Measurements from ENCODE around the gene OR8J3. TPM values are rescaled to one million over a fixed set of nuclear protein-coding genes. Genes with fewer than 3 reads are reported as not detected.
"Not testable (repeated sequence)": the region's sequence is repeated elsewhere in the genome, so short reads cannot be mapped to it uniquely, and the experiment has no call there.

Gene OR8J3, protein sequence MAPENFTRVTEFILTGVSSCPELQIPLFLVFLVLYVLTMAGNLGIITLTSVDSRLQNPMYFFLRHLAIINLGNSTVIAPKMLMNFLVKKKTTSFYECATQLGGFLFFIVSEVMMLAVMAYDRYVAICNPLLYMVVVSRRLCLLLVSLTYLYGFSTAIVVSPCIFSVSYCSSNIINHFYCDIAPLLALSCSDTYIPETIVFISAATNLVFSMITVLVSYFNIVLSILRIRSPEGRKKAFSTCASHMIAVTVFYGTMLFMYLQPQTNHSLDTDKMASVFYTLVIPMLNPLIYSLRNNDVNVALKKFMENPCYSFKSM
- total RNA-seq, result not detected

DNA sequence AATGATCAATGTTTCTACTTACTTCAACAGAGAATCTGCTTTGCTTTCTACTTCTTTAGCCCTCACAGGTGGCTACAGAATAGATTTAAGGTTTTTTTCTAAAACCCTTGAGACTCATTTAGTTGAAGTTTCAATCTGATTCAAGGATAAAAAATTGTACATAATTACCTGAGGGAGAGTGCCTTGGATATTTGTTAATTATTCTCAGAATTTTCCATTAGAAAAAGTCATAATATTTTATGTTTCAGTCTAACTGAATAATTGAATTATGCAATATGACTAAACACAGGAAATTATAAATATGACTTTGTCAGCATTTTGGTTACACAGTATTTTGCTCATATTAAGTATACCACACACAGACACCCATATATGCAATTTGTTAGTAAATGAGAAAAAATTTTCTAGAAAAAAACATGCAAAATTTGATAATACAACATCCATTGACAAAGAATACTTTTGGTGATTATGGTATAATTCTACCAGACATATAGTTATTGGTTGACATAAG is at the start of gene OR8J3:
Gene OR8J3, minus strand, starts transcription at position 51 of the 511 bp plus-strand sequence. CDS start 2,483 bp downstream, outside the sequence.
- no peak for FAIRE-seq
- DNase-seq (ENCODE audit: low spot score in 2 of 2), result no peak

GRCh38 chr11:56188602-56189001 is 48.6 kb upstream of the OR8J3 start:
- DNase-seq (ENCODE audit: low spot score in 2 of 2), result no peak
- FAIRE-seq, result no peak

DNA sequence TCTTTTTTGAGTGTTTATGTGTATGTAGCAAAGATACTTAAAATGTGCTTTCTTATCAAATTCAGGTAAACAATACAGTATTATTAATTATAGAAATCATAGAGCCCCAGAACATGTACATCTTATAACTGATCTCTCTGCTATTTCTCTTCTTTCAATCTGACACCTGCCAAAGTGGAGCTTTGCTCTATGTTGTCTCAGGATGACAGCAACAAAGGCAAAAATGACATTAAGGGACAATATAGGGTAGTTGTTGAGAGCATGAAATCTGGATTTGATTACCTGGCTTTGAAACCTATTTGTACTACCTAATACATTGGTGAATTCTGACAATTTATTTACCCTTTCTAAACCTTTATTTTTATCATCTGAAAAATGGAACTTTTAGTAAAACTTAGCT is 43.5 kb upstream of the OR8J3 start:
- DNase-seq (ENCODE audit: low spot score in 2 of 2) (no peak), FAIRE-seq (no peak)

GRCh38 chr11:56176318-56176717 is 36.3 kb upstream of the OR8J3 start, which contains the start of gene OR5J2:
TSS of gene OR5J2 (plus strand) at chr11:56176618. CDS start at chr11:56176618, 0 bp downstream.
- no peak for DNase-seq (ENCODE audit: low spot score in 2 of 2)
- no peak for FAIRE-seq

DNA sequence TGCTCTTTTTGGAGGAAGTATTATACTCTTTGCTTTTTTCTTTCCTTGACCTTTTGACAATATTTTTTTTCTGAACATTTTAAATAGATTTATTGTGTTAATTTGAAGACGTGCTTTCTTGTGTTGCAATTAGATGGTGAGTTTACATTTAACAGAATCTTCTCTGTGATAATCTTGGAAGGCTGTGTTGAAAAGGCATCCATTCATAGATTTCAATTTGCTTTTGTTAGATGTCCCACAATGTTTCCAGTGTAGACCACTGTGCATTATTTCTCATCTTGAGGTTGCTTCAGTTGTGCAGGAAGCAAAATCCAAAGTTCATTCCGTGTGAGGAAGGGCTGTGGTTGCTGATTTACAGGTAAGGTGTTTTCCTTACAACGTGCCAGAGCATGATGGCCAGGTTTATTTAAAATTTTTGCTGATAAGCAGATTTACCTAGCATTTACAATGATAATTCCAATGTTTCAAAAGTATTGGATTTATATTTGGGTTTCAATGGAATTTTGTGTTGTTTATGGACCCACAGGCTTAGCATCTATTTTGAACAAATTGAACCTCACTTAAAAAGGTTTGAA is 32.3 kb upstream of the OR8J3 start:
- no peak for DNase-seq (ENCODE audit: low spot score in 2 of 2)
- no peak for FAIRE-seq

- FAIRE-seq, result no peak
Measured at GRCh38 chr11:56163804-56164203, 23.8 kb upstream of the OR8J3 start.

GRCh38 chr11:56160217-56160616 is 20.2 kb upstream of the OR8J3 start, which contains the start of gene OR8K5:
TSS of gene OR8K5 (minus strand) at chr11:56160317. CDS start at chr11:56160317, 0 bp downstream.
- no peak for FAIRE-seq

More at GRCh38 chr11:56163804-56164203, 23.8 kb upstream of the OR8J3 start:
- no peak for DNase-seq (ENCODE audit: low spot score in 2 of 2)

DNA sequence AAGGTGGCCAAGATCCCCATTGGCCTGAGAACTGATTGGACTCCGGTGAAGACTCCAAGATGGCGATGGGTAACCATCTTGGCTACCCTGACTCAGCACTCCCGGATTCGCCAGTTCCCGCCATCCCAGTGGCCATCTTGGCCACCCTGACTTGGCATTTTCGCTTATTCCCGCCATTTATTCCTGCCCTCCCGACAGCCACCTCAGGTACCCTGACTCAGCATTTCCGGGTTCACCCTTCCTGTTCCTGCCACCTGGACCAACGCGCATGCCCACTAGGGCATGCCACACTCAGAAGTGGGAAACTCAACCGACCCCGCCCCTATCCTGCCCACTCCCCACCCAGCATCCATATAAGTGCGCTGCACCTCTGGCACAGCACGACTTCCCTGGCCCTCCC is 12.3 kb upstream of the OR8J3 start:
- no peak for DNase-seq (ENCODE audit: low spot score in 2 of 2)
- no peak for FAIRE-seq

More at GRCh38 chr11:56160217-56160616, 20.2 kb upstream of the OR8J3 start, which contains the start of gene OR8K5:
- DNase-seq (ENCODE audit: low spot score in 2 of 2), result no peak

GRCh38 chr11:56151376-56151775 is 11.4 kb upstream of the OR8J3 start:
- DNase-seq (ENCODE audit: low spot score in 2 of 2) (no peak), FAIRE-seq (no peak)

DNA sequence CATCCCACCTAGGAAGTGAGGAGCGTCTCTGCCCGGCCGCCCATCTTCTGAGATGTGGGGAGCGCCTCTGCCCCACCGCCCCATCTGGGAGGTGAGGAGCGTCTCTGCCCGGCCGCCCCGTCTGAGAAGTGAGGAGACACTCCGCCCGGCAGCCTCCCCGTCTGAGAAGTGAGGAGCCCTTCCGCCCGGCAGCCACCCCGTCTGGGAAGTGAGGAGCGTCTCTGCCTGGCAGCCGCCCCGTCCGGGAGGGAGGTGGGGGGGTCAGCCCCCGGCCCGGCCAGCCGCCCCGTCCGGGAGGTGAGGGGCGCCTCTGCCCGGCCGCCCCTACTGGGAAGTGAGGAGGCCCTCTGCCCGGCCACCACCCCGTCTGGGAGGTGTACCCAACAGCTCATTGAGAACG is 3.7 kb upstream of the OR8J3 start:
- DNase-seq (ENCODE audit: low spot score in 2 of 2); FAIRE-seq: not testable (repeated sequence)

GRCh38 chr11:56122073-56122472 is 17.9 kb downstream of the OR8J3 start, which contains the start of gene OR8H3:
TSS of gene OR8H3 (plus strand) at chr11:56122373. CDS start at chr11:56122373, 0 bp downstream.
- DNase-seq (ENCODE audit: low spot score in 2 of 2) (no peak), FAIRE-seq (no peak)

DNA sequence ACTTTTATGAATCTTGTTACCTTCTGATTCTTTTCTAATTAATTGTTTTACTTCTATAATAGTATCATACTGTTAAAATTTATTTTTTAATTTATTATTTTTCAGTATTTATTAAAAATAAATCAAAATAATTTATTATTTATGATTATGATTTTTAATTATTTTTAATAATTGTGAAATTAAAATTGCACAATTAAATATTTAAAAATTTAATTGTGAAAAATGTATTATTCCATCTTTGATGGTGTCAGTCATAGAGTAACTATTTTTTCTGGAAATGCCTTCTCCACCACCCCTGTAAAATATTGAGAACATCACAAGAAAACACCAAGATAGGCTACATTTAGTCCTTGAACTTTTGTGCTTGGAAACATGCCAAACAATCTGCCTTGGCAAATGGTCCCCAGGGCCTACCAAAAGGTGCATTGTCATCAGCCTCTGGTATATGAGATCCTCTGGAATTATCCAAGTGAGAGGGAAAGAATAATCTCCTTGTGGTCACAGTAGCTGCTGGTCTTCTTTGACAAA is 36.7 kb downstream of the OR8J3 start, which contains the start of gene OR8H2:
Gene OR8H2, plus strand, starts transcription at position 478 of the 528 bp plus-strand sequence. CDS start 1,356 bp downstream, outside the sequence.
- no peak for DNase-seq (ENCODE audit: low spot score in 2 of 2)
- peak; percentile 99 for FAIRE-seq

- FAIRE-seq (no peak), DNase-seq (ENCODE audit: low spot score in 2 of 2) (no peak)
Measured at GRCh38 chr11:56093008-56093407, 47.0 kb downstream of the OR8J3 start, which contains the start of gene OR8I2. TSS of gene OR8I2 (plus strand) at chr11:56093308. CDS start at chr11:56093308, 0 bp downstream.

- DNase-seq (ENCODE audit: low spot score in 2 of 2) (no peak), FAIRE-seq (no peak)
Measured at GRCh38 chr11:56089697-56090096, 50.3 kb downstream of the OR8J3 start.

Small RNA genes within 50 kb of the gene (small RNA-seq; reads per million reads assigned to genes)
- gene OR8I4P, result not detected

Other genes starting within 250 kb of the OR8J3 start
- not detected for gene OR5W2, start 225.6 kb downstream of the OR8J3 start, total RNA-seq
- gene OR5I1, start 203.8 kb downstream of the OR8J3 start, total RNA-seq, result not detected
- not detected for gene OR10AG1, start 170.3 kb downstream of the OR8J3 start, total RNA-seq
- gene OR5F1, start 145.6 kb downstream of the OR8J3 start, total RNA-seq, result not detected
- gene OR5AS1, start 112.5 kb downstream of the OR8J3 start, total RNA-seq, result not detected
- gene OR8I2, start 46.9 kb downstream of the OR8J3 start, total RNA-seq, result not detected
- gene OR8H2, start 36.5 kb downstream of the OR8J3 start, total RNA-seq, result not detected
- not detected for gene OR8H3, start 17.8 kb downstream of the OR8J3 start, total RNA-seq
- not detected for gene OR8K5, start 20.1 kb upstream of the OR8J3 start, total RNA-seq
- gene OR5J2, start 36.4 kb upstream of the OR8J3 start, total RNA-seq, result not detected
- not detected for gene OR5T2, start 94.1 kb upstream of the OR8J3 start, total RNA-seq
- not detected for gene OR5T3, start 112.1 kb upstream of the OR8J3 start, total RNA-seq
- gene OR5T1, start 134.0 kb upstream of the OR8J3 start, total RNA-seq, result not detected
- gene OR8H1, start 152.1 kb upstream of the OR8J3 start, total RNA-seq, result not detected
- gene OR8K3, start 174.9 kb upstream of the OR8J3 start, total RNA-seq, result not detected
- gene OR8K1, start 205.8 kb upstream of the OR8J3 start, total RNA-seq, result not detected
- gene OR8J1, start 214.1 kb upstream of the OR8J3 start, total RNA-seq, result not detected
- gene OR8U1, start 235.4 kb upstream of the OR8J3 start, total RNA-seq, result not detected

All from frontal cortex (tissue), 4 donors.